ENCODE data around the gene IAH1.

- no peak for TF ChIP-seq EP300 (IDR thresholded peaks at IDR 0.05; ENCODE audit: borderline replicate concordance)
- TF ChIP-seq YY1 (IDR thresholded peaks at IDR 0.05; ENCODE audit: low read depth): no peak
- no peak for TF ChIP-seq MAX (IDR thresholded peaks at IDR 0.05)
- TF ChIP-seq REST (IDR thresholded peaks at IDR 0.05; ENCODE audit: low read depth): no peak
- TF ChIP-seq NFIC (IDR thresholded peaks at IDR 0.05): no peak
- TF ChIP-seq RAD21 (IDR thresholded peaks at IDR 0.05; ENCODE audit: low read depth): no peak
Observed at GRCh38 chr2:9524291-9524690, 49.9 kb downstream of the IAH1 start.

Measured in Ishikawa (cell line).